HPDE6-E6E7 (cell line): Measurements from ENCODE around the gene CSNK1E.

Experiments used
- DNase-seq: peaks from one replicate; pipeline ENCODE4 v3.0.0; 2011; ENCODE audit warnings: missing footprints; ENCODE audit errors: extremely low spot score

The CSNK1E gene

DNA sequence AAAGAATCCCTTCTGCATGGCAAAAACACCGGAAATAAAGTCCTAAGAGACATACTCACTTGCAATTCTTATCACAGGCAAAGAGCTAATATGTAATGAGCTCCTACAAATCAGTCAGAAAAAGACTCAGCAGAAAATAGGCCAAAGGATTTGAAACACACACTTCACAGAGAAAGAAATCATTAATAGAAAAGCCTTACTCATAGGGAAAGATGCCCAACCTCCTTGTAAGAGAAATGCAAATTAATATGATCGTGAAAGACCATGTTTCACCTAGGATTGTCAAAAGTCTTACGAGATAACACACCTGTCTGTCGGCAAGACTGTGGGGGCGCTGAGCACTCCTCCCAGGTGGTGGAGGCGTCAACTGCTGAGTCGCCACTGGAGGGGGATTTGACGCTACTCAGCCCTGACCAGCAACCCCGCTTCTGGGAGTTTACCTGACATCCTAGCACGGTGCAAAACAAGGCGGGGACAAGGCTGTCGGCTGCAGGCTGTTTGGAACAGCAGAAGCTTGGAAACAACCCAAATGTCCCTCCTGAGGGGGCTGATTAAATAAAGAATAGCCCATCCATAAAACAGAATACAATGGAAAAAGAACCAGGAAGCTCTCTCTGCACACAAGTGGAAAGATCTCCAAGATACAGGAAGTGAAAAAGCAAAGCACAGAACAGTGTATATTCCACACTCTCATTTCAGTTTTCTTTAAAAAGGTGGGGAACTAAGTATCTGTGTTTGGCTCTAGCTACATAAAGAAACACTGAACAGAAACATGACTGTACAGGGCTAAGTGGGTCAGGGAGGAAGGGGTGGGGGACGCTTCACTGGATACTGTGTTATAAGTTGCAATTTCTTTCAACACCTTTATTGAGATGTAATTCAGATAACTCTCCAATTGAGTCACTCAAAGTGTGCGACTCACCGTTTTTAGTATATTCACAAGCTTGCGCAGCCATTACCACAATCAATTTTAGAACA is 11.5 kb downstream of the CSNK1E start:
- DNase-seq, result no peak

DNA sequence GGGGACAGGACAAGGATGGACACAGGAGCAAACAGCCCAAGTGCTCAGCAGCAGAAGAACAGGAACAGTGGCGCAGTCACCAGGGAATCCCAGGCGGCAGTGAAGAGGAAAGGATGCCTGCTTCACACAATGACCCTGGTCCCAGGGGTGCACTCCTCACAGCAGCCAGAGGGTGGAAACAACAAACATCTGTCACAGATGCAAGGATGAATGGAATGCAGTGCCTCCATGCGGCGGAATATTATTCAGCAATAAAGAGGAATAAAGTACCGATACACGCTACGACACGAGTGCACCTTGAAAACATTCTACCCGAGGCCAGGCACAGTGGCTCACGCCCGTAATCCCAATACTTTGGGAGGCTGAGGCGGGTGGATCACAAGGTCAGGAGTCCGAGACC is 12.7 kb downstream of the CSNK1E start:
- DNase-seq, result no peak

DNA sequence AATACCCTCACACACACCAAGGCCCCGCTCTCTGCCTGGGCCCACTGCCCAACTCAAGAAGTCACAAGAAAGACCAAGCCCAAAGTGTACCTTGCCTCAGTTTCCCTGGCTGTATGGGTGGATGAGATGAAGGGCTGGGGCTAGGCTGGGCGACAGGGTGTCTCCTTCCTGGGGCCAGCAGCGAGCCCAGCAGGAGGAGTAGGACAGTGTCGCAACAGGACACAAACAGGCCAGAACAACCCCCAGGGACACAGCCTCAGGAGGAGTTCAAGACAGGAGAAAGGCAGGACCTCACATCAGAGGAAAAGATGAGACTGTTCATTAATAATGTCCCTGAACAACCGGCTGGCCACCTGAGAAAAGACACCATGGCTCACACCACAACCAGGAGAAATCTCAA is 13.3 kb downstream of the CSNK1E start:
- DNase-seq, result no peak

DNA sequence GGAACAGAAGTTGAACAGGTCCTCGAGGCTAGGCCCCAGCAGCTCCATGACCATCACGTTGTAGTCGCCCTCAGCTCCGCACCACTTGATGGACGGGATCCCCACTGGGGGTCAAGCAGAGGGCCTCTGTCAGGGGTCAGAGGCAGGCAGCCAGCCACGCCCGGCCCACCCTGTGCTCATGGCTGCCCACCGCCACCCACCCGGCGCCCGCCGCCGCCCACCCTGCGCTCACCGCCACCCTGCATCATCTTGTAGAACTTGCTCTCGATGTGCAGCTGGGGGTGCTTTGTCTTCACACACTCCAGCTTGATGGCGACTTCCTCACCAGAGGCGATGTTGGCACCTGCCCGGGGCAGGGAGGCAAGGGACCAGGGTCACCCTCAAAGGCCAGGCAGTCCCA is 14.3 kb downstream of the CSNK1E start:
- DNase-seq, result no peak

DNA sequence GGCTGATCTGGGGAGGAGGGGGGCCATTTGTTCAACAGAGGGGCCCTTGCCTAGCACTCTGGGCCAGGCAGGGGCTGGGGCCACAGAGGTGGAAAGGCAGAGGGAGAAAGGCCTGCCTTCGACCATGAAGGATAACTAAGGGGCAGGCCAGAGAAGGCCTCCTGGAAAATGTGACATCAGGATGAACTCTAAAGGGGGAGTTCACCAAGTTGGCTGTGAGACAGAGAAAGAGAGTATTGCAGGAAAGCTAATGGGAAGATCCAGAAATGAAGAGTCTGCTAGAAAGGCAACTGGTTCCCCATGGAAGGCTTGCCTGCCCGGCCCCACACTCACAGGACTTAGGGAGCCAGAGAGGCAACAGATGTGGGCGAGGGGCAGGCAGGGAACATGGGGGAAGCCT is 16.3 kb downstream of the CSNK1E start:
- DNase-seq, result no peak

DNA sequence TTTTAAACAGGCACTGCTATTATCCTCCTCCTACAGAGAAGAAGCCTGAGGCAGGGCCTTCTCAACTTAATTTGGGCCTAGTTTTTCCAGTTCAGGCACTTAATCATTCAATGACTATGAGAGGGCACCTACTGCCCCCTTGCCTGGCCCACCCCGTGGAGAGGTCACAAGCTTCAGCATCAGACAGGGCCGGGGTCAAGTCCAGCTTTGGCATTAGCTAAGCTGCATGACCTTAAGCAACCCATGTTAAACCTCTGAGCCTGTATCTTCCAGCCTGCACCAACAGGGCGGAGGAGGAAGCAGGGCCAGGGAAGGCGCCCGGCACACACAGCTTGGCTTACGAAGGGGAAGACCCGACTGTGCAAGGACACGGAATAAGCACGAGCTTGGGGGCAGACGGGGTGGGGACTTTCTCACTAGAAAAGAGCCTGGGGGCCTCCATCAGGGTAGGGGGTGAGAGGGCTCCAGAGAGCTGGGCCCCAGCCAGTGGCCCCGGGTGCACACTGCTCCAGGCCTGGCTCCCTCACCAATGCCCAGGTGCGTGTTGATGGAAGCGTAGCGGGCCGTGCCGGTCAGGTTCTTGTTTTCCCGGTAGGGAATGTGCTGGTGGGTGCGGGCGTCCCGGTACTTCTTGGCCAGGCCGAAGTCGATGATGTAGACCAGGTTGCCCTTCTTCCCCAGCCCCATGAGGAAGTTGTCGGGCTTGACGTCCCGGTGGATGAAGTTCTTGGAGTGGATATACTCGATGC is 16.9 kb downstream of the CSNK1E start:
- no peak for DNase-seq

DNA sequence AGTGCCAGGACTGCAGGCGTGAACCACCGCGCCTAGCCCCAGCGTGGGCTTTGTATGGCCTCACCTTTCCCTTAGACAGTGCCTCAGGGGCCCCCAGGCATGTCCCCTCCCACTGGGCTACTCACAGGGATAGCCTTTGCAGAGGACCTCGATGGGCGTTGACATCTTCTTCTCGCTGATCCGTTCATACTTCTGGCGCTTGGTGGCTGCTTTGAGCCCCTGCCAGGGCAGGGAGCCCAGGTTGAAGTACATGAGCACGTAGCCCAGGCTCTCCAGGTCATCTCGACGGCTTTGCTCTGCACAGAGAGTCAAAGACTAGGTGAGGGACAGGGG is 17.5 kb downstream of the CSNK1E start:
- DNase-seq, result no peak

DNA sequence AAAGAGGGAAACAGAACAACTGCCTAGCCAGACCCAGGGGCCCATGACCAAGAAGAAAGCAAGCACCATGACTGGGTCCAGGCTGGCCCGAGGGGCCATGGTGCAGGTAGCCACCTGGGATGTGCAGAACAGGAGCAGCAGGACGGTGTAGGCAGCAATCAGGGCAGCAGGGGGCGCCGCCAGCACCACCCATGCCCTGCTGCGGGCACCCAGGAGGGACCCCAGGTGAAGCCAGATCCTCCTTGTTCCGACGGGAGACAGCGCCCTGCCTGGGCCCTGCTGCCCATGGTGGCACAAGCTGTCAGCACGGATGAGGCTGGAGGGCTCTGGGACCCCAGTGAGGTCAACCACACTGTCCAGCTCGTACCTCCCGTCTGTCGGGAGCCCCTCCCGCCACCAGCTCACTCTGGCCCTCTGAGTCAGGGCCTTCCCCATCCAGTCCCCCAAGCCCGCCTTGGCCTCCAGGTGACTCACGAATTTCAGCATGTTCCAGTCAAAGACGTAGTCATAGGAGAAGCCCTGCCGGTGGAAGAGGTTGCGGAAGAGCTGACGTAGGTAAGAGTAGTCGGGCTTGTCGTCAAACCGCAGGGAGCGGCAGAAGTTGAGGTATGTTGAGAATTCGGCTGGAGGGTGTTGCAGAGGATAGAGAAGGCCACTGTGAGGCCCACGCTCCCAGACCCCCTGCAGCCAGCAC is 18.8 kb downstream of the CSNK1E start:
- DNase-seq, result peak; percentile 94

DNA sequence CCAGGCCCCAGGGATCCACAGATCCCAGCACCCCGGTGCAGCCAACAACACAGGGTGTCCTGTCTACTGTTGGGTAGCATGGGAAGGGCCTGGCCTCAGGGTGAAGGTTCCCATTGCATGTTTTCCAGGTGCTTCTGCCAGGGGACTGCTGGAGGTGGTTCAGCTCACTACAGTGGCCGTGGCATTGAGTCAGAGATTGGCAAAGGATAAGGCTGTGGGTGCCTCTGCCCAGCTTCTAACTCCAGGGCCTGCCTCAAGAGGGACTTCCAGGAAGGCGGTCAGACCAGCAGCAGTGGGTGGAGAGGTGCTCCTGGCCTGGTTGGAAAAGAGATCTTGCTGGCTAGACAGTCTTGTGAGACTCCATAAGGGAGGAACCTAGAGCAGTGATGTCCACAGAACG is 20.9 kb downstream of the CSNK1E start:
- no peak for DNase-seq

DNA sequence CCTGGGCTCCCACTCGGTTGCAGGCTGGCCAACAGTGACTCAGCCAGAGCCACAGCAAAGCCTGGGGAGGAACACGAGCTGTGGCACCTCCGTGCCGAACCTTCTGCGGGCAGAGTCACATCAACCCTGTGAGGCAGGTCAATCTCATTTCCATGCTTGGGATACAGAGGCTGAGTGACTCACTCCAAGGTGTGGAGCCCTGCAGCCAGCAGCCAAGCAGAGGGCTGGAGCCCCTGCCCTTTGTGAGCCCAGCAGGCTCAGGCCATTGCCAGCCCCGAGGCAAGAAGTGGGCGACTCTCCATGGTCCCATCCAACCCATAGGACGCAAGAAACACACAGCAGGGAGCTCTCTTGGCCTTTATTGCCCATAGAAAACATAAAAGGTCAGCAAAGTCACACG is 21.4 kb downstream of the CSNK1E start:
- no peak for DNase-seq

DNA sequence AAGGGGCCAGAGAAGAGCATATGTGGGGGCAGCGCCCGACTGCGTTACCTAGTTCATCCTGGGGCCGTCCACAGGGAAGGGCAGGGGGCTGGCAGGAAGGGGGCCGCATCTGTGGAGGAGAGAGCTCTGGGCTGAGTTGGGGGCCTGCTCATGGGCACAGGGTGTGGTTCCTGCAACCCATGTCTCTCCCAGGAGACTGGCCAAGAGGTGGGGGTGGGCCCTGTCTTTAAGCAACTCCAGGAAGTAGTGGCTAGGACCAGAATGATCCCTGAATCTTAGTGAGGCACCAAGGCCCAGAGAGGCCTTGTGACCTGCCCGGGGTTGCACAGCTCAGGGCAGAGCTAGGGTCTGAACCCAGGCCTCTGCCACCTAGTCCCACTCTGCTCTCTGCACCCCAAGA is 21.9 kb downstream of the CSNK1E start:
- no peak for DNase-seq

DNA sequence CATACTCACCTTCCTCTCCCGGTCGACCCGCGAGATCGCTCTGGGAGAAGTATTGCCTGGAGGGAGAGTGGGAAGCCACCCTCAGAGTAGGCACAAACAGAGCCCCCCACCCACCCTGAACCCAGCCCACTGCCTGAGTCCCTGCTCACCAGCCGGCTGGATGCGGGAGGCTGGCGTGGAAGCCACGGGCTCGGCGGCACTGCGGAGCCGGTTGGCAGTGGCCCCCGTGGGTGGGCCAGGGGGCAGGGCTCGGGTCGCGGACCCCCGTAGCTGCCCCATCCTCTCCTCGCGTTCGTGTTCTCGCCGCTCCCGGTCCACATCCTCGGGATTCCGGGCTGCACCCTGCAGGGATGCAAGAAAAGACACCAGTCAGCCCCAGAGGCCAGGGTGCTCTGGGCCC is 23.0 kb downstream of the CSNK1E start:
- no peak for DNase-seq

DNA sequence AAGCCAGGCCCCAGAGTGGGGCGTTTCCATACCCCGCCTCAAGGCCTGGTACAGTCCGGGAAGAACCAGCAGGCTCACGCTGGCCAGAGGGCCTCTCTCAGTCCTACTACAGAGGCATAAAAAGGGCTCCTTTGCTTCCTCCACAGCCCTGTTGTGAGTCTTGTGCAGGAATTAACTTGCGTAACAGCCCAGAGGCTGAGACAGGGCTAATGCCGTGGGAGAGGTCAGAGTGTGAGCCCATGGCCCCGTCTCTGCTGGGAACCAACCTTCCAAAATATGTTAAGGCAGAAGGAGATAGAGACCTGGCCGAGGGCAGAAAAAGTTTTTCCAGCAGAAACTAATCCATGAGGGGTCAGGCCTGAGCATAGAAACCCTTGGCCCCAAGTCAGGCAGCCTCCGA is 24.5 kb downstream of the CSNK1E start:
- DNase-seq, result no peak

DNA sequence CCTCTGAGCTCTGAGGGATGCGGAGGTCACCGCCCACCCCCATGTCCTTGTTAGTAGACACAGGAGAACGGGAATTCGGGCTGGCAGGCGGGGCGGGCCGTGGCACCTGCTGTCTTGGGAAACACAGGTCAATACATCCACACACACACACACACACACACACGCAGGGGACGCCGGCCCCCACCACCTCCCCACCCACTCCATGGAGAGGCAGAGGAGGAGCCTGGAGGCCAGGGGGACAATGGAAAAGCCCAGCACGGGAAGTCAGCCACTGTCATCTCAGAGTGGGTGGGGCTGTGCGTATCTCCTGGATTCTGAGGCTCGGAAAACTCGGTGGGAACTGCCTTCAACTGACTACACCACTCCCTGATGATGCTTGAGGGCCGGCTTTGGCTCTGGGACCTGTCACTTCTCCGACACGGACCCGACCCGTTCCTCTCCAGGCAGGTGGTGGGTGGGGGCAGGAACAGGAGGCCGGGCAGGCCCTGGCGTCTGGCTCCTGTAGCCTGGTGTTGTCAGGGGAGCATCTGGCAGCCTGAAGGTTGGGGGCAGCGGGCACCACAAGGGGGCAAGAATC is 25.9 kb downstream of the CSNK1E start:
- no peak for DNase-seq

DNA sequence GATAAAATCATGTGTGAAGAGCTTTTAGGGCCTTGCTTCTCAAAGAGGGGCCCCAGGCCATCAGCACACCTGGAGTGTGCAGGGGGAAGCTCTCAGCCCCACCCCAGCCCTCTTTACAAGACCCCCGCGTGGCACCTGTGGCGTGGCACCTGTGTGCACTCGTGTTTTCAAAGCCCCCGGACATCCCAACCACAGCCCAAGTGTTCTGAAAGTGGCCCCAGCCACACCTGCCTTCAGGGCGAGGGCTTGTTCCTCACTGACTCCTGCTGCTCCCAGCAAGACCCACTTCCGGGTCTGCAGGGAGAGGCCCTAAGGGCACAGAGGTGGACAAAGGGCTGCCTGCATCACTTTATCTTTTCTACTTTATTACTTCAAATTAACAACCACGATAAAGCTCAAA is 26.9 kb downstream of the CSNK1E start:
- DNase-seq, result no peak

DNA sequence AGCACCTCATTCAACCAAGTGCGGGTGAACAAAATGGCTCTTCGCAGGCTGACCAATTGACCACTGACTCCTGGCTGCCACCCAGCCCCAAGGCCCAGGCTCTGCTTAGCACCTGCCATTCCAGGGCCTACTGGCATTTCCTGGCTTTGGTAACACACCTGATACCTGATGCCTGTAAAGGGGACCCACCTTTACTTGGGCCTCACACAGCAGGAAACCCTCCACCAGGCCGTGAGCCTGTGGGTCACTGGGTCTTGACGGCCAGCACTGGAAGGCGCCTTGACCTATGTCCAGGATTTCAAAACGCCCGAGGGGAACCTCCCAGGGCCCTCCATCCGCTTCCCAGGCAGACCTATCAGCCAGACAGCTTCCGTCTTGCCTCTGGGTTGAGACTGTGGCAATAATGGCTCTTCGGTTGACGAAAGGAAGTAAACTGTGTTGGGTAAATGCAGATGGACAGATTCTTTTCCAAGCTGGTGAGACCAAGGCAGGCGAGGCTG is 27.6 kb downstream of the CSNK1E start:
- DNase-seq, result no peak

DNA sequence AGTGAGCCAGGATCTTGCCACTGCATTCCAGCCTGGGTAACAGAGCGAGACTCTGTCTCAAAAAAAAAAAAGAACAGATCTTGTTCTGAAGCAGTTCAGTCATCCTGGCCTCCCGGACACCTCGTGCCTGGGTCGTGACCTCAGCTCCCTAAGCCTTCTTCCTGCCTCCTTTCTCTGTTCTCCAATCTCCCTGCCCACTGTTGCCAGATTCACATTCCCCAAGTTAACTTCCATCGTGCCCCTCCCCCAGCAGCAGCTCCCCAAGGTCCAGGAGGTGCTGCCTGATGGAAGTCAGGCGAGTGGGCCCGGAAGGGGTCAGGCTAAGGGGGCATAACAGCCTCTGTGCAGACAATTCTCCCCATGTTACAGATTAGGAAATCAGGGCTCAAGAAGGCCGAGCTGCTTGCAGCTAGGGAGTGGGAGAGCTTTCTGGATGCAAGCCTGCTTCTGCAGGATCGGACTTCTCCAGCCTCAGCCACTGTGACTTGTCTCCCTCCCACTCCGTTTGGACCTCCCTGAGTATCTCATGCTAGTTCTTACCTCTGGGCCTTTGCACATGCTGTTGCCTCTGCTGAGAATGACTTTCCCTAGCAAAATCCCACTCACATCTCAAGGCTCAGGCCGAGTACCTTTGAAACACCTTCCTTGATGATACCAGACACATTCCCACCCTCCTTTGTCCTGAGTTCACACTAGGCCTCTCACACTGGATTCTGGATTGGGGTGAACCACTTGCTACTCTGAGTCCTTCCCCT is 30.1 kb downstream of the CSNK1E start:
- no peak for DNase-seq

DNA sequence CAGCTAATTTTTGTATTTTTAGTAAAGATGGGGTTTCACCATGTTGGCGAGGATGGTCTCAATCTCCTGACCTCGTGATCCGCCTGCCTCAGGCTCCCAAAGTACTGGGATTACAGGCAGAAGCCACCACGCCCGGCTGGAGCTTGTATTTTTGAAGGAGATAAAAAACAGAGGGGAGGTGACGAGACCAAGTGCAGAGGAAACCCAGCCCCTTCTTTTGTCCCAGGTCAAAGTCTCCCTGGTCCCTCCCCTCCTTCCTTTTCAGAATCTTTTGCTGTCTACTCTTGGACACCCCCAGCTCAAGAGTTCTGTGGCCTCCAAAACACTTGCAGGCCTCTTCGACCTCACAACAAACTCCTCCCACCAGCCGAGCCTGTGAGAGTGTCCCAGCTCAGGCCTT is 32.2 kb downstream of the CSNK1E start:
- no peak for DNase-seq

DNA sequence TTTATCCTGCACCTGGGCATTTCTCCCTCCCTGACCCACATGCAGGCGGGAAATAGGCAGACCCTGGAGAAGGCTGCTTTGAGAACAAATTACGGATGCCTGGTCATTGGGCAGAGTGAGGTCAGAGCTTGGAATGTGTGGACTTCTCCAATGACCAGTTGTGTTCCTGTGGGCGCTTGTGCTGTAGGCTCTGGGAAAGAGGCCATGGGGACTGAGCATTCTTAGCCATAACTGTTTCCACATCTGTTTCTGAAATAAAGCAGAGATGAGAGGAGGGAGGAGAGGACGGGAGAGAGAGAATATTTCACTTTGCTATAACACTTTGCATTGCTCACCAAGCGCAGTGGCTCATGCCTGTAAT is 33.2 kb downstream of the CSNK1E start:
- no peak for DNase-seq

DNA sequence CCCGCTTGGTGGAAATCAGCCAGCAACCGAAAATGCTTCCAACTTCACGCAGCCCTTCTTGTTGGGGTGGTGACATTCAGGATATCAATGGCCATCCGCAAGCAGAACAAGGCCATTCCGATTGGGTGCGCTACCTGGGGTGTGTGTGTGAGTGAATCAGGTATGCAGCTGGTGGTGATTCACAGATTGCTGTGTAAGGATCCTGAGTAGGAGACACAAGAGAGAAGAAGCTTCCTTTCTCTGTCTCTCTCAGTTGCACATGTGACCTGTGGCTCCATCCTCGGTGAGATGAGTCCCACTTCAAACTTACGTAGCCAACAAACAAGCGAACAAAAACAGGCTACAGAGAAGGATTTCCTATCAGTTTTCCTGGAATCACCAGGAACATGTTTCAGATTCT is 34.8 kb downstream of the CSNK1E start:
- DNase-seq, result no peak

DNA sequence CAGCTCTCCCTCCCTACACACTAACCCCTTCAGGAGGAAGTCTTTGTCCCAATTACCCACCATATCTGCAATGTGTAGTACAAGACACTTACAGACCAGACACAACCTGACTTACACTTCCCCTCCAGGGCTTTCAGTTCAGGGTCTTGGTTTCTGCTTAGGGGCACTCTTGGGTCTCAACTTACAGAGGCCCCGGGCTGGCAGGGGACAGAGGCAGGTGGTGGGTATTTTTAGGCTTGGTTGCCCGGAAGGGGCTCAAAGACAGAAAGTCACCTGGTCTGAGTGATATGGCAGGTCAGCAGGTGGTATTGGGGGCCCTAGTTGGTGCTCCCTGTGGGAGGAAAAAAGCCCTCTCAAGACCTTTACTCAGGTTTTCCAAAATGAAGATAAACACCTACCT is 41.1 kb downstream of the CSNK1E start:
- no peak for DNase-seq
